ENCODE measurements around the gene P2RX6. TPM values are rescaled to one million over a fixed set of nuclear protein-coding genes. Genes with fewer than 3 reads are reported as not detected.

Gene P2RX6
- total RNA-seq (1 to 10 TPM in 2 of 5 experiments, under 1 TPM in 3; 0.46 to 1.7 (median 0.66) TPM), polyA plus RNA-seq (under 1 TPM in 1 of 2 donors, not detected in 1; 0.15 TPM), total RNA-seq (0.67 reads per million)

DNA sequence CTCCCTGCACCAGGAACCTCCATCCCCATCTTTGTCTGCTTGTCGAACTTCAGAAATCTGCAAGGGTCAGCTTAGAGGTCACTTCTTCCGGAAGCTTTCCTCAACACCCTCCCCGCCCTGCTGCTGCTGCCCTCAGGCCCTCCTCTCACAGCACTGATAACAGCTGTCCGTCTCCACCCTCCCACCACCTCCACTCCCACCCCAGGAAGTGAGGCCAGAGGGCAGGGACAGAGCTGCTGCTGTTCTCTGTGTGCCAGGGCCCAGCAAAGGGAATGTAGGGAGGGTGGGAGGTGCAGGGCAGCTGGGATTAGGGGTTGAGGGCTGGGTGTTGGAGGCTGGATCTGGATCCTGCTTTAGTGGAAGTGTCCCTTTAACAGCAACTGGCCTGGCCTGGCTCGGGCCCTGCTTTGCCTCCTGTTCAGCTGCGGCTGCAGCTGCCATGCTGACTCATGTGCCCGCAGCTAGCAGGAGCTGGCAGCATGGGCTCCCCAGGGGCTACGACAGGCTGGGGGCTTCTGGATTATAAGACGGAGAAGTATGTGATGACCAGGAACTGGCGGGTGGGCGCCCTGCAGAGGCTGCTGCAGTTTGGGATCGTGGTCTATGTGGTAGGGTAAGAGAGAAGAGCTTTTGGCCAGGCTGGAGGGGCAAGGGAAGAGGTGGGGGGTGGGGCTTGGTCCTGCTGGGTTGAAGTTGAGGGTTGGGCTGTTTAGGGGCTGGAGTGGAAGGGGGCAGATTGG is at the start of gene P2RX6:
Gene P2RX6, plus strand, starts transcription at position 440 of the 740 bp plus-strand sequence. Its CDS starts 10 bp downstream, at position 450.
- CTCF ChIA-PET, result interaction anchor here (0.7 kb wide), 1 partner anchor 149 kb away, joined by 3 read pairs; no protein-coding TSS in a partner anchor
- no peaks in the 10 kb centered on the region for H3K27me3 ChIP-seq (ENCODE audit: control insufficient read depth in 2 of 2, insufficient read depth in 2 of 2, low read length in 2 of 2)
- Mint-ChIP-seq H3K4me1 (peaks cover 17 to 36% (median 29%) of the 10 kb centered on the region in 7 donors), H3K9me3 (no peaks in the 10 kb centered on the region), H3K27ac (peak within 1 kb of the TSS; percentile 73 to 96 (median 89)), H3K36me3 (no peaks in the 10 kb centered on the region), H3K4me3 (peak within 1 kb of the TSS; percentile 82 to 89 (median 85)), H3K27me3 (peaks cover 0 to 21% (median 0%) of the 10 kb centered on the region in 5 donors)
- peak within 1 kb of the TSS; percentile 68 for H3K4me3 ChIP-seq (ENCODE audit: low read length)
- intact Hi-C loops (cut with micrococcal nuclease), result loop anchor here (1.0 kb wide), 2 partner anchors 13 to 98 kb away; partner anchors contain the start of genes THAP7 (in 2 of the 2) and CRKL (in 1 of the 2)
- H3K4me1 ChIP-seq (ENCODE audit: control insufficient read depth in 2 of 2, insufficient read depth in 2 of 2, low read length in 2 of 2), result peaks cover 13 to 17% of the 10 kb centered on the region in 2 donors
- ATAC-seq (peak; percentile 24), DNase-seq (peak in 1 of 9 donors; percentile 7)
- POLR2A ChIA-PET, result interaction anchor here (1.2 to 1.4 kb wide), 2 partner anchors 15 to 42 kb away, joined by 3 read pairs; no protein-coding TSS in a partner anchor
- H3K36me3 ChIP-seq (ENCODE audit: control insufficient read depth in 2 of 3, insufficient read depth in 3 of 3, low read length in 3 of 3), result no peaks in the 10 kb centered on the region
- H3K9me3 ChIP-seq (ENCODE audit: control insufficient read depth in 2 of 3, low read length in 3 of 3), result no peaks in the 10 kb centered on the region
- H3K27ac ChIP-seq (ENCODE audit: low read depth, low read length), result peak within 1 kb of the TSS; percentile 59

DNA sequence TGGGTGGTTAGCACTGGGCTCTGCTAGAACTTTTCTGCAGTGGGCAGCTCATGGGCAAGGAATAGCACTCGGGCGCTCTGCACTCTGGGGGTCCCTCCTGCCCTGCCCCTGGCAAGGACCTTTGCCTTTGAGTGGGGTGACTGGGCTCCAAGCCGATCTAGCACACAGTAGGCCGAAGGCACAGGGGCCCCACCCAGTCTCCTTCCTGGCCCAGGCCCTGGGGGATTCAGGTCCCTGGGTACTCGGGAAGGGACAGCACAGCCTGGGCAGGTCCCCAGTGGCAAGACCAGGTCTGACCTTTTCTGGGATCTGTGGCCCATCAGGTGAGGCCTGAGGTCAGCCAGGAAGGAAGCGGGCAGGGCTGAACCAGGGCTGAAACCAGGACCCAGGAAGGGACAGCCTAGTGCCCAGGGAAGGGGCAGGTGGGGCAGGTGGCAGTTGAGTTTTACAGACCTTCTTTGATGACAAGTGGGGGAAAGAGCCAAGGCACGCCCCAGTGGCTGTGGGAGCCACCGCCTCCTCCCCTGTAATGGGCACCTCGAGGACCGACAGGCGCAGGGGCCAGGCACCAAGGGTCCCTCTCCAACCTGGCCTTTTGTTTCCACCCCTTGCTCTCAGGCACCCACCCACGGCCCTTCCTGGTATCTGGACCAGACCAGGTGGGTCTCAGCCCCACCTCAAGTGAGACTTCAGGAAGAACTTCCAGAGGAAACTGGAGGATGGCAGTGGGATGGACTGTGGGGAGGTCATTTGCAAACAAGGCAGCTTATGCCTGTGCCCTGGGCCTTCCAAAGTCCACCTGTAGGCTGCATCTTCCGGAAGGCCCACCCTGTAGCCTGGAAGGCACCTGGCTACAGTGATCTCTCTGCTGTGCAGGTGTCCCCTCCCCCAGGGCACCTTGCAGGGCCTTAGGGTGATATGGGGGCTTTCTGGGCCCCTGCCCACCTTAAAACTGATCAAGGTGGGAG is 48.8 kb upstream of the P2RX6 start:
- Histone ChIP-seq H3K4me1 (ENCODE audit: control insufficient read depth in 2 of 2, insufficient read depth in 2 of 2, low read length in 2 of 2) (no peaks in the 10 kb centered on the region), H3K4me3 (ENCODE audit: low read length) (no peak overlapping the region), H3K27ac (ENCODE audit: low read depth, low read length) (no peak overlapping the region), H3K9me3 (ENCODE audit: control insufficient read depth in 2 of 3, low read length in 3 of 3) (no peaks in the 10 kb centered on the region), H3K36me3 (ENCODE audit: control insufficient read depth in 2 of 3, insufficient read depth in 3 of 3, low read length in 3 of 3) (no peaks in the 10 kb centered on the region), H3K27me3 (ENCODE audit: control insufficient read depth in 2 of 2, insufficient read depth in 2 of 2, low read length in 2 of 2) (no peaks in the 10 kb centered on the region)
- H3K9me3 Mint-ChIP-seq, result peaks cover 0 to 2% (median 0%) of the 10 kb centered on the region in 11 donors
- POLR2A ChIA-PET, result no interaction called here
- ATAC-seq, result no peak
- DNase-seq, result no peak
- no peaks in the 10 kb centered on the region for H3K36me3 Mint-ChIP-seq
- peak overlapping the region in 6 of 10 donors; percentile 7 to 71 (median 45) for H3K4me3 Mint-ChIP-seq
- no peak overlapping the region for H3K27ac Mint-ChIP-seq
- intact Hi-C loops (cut with micrococcal nuclease), result loop anchor here in 1 of 2 donors (10.0 kb wide), 1 partner anchor 149 kb away; no protein-coding TSS in a partner anchor
- CTCF ChIA-PET, result no interaction called here
- H3K27me3 Mint-ChIP-seq, result peaks cover 0 to 30% (median 6%) of the 10 kb centered on the region in 5 donors
- H3K4me1 Mint-ChIP-seq, result peaks cover 0 to 17% (median 12%) of the 10 kb centered on the region in 7 donors

DNA sequence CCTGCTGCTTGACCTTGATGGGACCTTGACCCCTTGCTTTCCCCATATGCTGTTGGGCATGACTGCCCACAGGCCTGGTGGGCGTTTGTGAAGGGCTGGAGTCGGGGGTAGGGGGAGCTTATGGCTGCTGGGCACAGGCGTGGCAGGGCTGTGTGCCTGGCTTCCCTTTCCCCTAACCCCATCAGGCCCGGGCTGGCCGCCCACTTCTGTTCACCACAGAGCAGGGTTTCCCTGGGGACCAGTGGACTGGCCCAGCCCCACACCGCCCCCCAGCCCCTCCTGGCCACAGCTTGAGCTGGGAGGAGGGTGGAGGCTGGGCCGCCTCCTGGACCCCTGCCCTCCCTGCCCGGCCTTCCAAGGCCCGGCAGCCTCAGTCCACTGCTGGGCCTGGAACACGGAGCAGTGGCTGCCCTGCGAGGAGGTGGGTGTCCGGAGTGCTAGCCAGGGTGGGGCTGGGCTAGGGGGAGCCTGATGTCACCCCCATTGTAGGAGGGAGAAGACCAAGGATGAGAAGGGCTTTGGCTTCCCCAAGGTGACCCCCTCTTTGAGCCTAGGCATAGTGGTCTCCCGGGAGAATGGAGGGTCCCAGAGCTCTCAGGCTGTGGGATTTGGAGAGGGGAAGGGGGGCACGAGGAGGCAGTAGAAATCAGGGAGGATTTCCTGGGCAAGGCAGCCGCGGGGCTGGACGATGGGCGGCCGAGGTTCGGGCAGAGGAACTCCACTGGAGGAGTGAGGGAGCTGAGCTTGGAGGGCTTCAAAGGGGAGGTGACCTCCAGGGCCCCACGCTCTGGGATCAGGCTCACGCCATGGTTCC is 47.9 kb upstream of the P2RX6 start, which contains the start of gene AIFM3:
Gene AIFM3, plus strand, starts transcription at position 373 of the 814 bp plus-strand sequence. CDS start 690 bp downstream, outside the sequence.
- no peak for DNase-seq
- H3K27ac ChIP-seq (ENCODE audit: low read depth, low read length), result no peak within 1 kb of the TSS
- intact Hi-C loops (cut with micrococcal nuclease), result loop anchor here in 1 of 2 donors (10.0 kb wide), 1 partner anchor 148 kb away; no protein-coding TSS in a partner anchor
- H3K4me1 Mint-ChIP-seq, result peaks cover 0 to 13% (median 10%) of the 10 kb centered on the region in 7 donors
- POLR2A ChIA-PET, result interaction anchor here (2.3 kb wide), 1 partner anchor 8 kb away, joined by 6 read pairs; no protein-coding TSS in a partner anchor
- no peak within 1 kb of the TSS for H3K27ac Mint-ChIP-seq
- H3K9me3 Mint-ChIP-seq, result peaks cover 0 to 4% (median 0%) of the 10 kb centered on the region in 11 donors
- H3K36me3 ChIP-seq (ENCODE audit: control insufficient read depth in 2 of 3, insufficient read depth in 3 of 3, low read length in 3 of 3), result no peaks in the 10 kb centered on the region
- H3K27me3 ChIP-seq (ENCODE audit: control insufficient read depth in 2 of 2, insufficient read depth in 2 of 2, low read length in 2 of 2), result no peaks in the 10 kb centered on the region
- H3K4me3 ChIP-seq (ENCODE audit: low read length), result no peak within 1 kb of the TSS
- no peaks in the 10 kb centered on the region for H3K36me3 Mint-ChIP-seq
- H3K4me3 Mint-ChIP-seq, result peak within 1 kb of the TSS in 4 of 10 donors; percentile 20 to 71 (median 38)
- H3K9me3 ChIP-seq (ENCODE audit: control insufficient read depth in 2 of 3, low read length in 3 of 3), result no peaks in the 10 kb centered on the region
- peaks cover 0 to 30% (median 6%) of the 10 kb centered on the region in 5 donors for H3K27me3 Mint-ChIP-seq
- no peak for ATAC-seq
- CTCF ChIA-PET, result no interaction called here
- no peaks in the 10 kb centered on the region for H3K4me1 ChIP-seq (ENCODE audit: control insufficient read depth in 2 of 2, insufficient read depth in 2 of 2, low read length in 2 of 2)

DNA sequence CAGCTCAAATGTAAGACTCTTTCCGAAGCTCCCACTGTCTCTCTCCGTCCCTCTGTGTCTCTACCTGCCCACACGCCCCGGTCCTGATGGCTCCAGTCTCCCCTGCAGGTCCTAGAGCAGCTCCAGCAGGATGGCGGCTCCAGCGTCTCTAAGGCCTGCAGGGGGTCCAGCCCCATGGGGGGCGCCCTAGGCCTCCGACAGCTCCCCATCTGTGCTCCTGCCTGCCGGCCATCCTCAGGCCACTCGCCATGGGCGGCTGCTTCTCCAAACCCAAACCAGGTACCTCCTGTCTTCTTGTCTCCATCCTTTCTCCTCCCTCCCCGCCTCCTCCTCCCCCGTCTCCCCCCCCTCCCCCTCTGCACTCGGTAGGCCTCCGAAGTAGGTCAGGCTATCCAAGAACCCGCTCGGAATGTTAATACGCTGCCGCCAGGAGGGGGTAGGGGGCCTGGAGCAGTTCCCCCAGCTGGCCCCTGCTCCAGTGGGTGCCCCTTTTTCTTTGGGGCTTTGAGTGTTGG is 47.2 kb upstream of the P2RX6 start:
- Histone ChIP-seq H3K4me1 (ENCODE audit: control insufficient read depth in 2 of 2, insufficient read depth in 2 of 2, low read length in 2 of 2) (no peaks in the 10 kb centered on the region), H3K27ac (ENCODE audit: low read depth, low read length) (no peak overlapping the region), H3K27me3 (ENCODE audit: control insufficient read depth in 2 of 2, insufficient read depth in 2 of 2, low read length in 2 of 2) (no peaks in the 10 kb centered on the region), H3K4me3 (ENCODE audit: low read length) (no peak overlapping the region), H3K36me3 (ENCODE audit: control insufficient read depth in 2 of 3, insufficient read depth in 3 of 3, low read length in 3 of 3) (no peaks in the 10 kb centered on the region), H3K9me3 (ENCODE audit: control insufficient read depth in 2 of 3, low read length in 3 of 3) (no peaks in the 10 kb centered on the region)
- ChIA-PET POLR2A (interaction anchor here (2.3 kb wide), 1 partner anchor 9 kb away, joined by 6 read pairs; no protein-coding TSS in a partner anchor), CTCF (interaction anchor here (0.5 kb wide), 1 partner anchor 549 kb away, joined by 4 read pairs; no protein-coding TSS in a partner anchor)
- Mint-ChIP-seq H3K9me3 (peaks cover 0 to 5% (median 0%) of the 10 kb centered on the region in 11 donors), H3K4me3 (peak overlapping the region in 1 of 10 donors; percentile 37), H3K4me1 (peaks cover 0 to 12% (median 10%) of the 10 kb centered on the region in 7 donors), H3K27me3 (peaks cover 0 to 30% (median 6%) of the 10 kb centered on the region in 5 donors), H3K27ac (no peak overlapping the region), H3K36me3 (no peaks in the 10 kb centered on the region)
- DNase-seq (no peak), ATAC-seq (no peak)
- intact Hi-C loops (cut with micrococcal nuclease), result loop anchor here in 1 of 2 donors (10.0 kb wide), 1 partner anchor 147 kb away; no protein-coding TSS in a partner anchor

DNA sequence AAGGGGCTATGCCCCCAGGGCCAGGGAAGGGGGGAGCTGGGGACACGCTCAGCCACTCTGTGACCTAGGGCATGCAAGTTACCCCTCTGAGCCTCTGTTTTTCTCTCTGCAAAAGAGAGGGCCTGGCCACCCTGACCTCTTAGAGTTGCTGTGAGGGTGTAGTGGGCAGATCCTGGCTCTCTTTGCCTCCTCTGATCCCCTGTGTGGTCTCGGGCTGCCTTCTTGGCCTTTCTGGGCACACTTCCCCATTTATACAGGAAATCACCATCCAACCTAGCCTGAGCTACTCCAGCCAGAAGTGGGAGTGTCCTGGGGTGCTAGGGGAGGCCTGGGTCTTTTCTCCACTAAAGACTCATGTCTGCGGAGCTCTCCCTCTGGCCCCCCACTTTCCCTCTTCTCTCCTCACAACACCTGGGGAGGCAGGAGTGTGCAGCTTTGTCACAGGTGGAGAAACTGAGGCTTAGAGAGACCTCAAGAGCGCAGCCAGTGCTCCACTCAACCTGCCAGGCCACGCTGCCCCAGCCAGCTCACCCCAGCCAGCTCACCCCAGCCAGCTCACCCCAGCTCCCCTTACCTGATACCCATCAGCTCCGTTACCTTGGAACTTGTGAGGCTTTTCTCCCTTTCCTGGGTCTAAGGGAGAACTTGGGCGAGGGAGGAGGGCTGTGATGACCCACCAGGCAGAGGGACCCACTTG is 46.5 kb upstream of the P2RX6 start:
- POLR2A ChIA-PET, result interaction anchor here (2.3 kb wide), 1 partner anchor 10 kb away, joined by 6 read pairs; no protein-coding TSS in a partner anchor

More for the DNA sequence above, 46.5 kb upstream of the P2RX6 start:
- CTCF ChIA-PET, result interaction anchor here (0.5 kb wide), 1 partner anchor 550 kb away, joined by 4 read pairs; no protein-coding TSS in a partner anchor
- H3K27me3 Mint-ChIP-seq, result peaks cover 0 to 24% (median 5%) of the 10 kb centered on the region in 5 donors
- no peaks in the 10 kb centered on the region for H3K36me3 ChIP-seq (ENCODE audit: control insufficient read depth in 2 of 3, insufficient read depth in 3 of 3, low read length in 3 of 3)
- H3K4me1 ChIP-seq (ENCODE audit: control insufficient read depth in 2 of 2, insufficient read depth in 2 of 2, low read length in 2 of 2), result no peaks in the 10 kb centered on the region
- ATAC-seq (peak; percentile 55), DNase-seq (no peak)
- H3K4me3 ChIP-seq (ENCODE audit: low read length), result no peak overlapping the region
- H3K27me3 ChIP-seq (ENCODE audit: control insufficient read depth in 2 of 2, insufficient read depth in 2 of 2, low read length in 2 of 2), result no peaks in the 10 kb centered on the region
- intact Hi-C loops (cut with micrococcal nuclease), result loop anchor here in 1 of 2 donors (10.0 kb wide), 1 partner anchor 146 kb away; no protein-coding TSS in a partner anchor
- peaks cover 0 to 12% (median 10%) of the 10 kb centered on the region in 7 donors for H3K4me1 Mint-ChIP-seq
- no peaks in the 10 kb centered on the region for H3K36me3 Mint-ChIP-seq
- peak overlapping the region in 1 of 9 donors; percentile 68 for H3K27ac Mint-ChIP-seq
- no peaks in the 10 kb centered on the region for H3K9me3 ChIP-seq (ENCODE audit: control insufficient read depth in 2 of 3, low read length in 3 of 3)
- H3K27ac ChIP-seq (ENCODE audit: low read depth, low read length), result no peak overlapping the region
- H3K9me3 Mint-ChIP-seq, result peaks cover 0 to 5% (median 0%) of the 10 kb centered on the region in 11 donors
- no peak overlapping the region for H3K4me3 Mint-ChIP-seq
